IMR-90 (cell line): ENCODE results near the gene RYR2. TPM values are rescaled to one million over a fixed set of nuclear protein-coding genes. Genes with fewer than 3 reads are reported as not detected.

Experiments used
- ATAC-seq: fragments of 200-7000 bp; cut with Tn5 transposase; 2 replicates; pipeline ENCODE4 v1.9.1; 2020; ENCODE audit warnings: low read depth, mild to moderate bottlenecking, moderate library complexity
- BruUV-seq: library from RNA; stranded (reverse); fragments of 400-500 nt; replicated peaks from 2 replicates; lab custom pipeline; 2021; lab: Mats Ljungman, UMichigan
- CTCF ChIA-PET: fragments of 300-600 bp; formaldehyde crosslinking; extraction: SDS; loops from one replicate; lab custom pipeline; 2021; ENCODE audit warnings: antibody characterized with exemption; lab: Yijun Ruan, JAX
- POLR2A ChIA-PET: fragments of 300-600 bp; sonication (Branson Sonifier 250); formaldehyde crosslinking; loops from one replicate; lab custom pipeline; 2022; ENCODE audit warnings: antibody characterized with exemption; ENCODE audit not compliant: unreplicated experiment; lab: Charles Lee
- DNase-seq: peaks from one replicate; pipeline ENCODE4 v3.0.0; 2013
- H2AFZ ChIP-seq: replicated peaks from 2 replicates; pipeline ENCODE3; 2013; ENCODE audit warnings: low read length, mild to moderate bottlenecking; ENCODE audit not compliant: poor library complexity
- H2AK5ac ChIP-seq: 2 replicates; pipeline ENCODE4 v1.6.1; 2013; ENCODE audit warnings: low read depth, low read length, inconsistent platforms
- H2AK9ac ChIP-seq: replicated peaks from 2 replicates; pipeline ENCODE3; 2013; ENCODE audit warnings: mild to moderate bottlenecking, low read depth, low read length, moderate library complexity; ENCODE audit not compliant: poor library complexity
- H2BK120ac ChIP-seq: 2 replicates; pipeline ENCODE4 v1.6.1; 2013; ENCODE audit warnings: low read depth, low read length, inconsistent platforms
- H2BK15ac ChIP-seq: 3 replicates; pipeline ENCODE4 v1.6.1; 2013; ENCODE audit warnings: low read depth, low read length, inconsistent platforms
- H2BK20ac ChIP-seq: 2 replicates; pipeline ENCODE4 v1.6.1; 2013; ENCODE audit warnings: low read depth, mild to moderate bottlenecking, inconsistent platforms, low read length, moderate library complexity
- H2BK5ac ChIP-seq: 2 replicates; pipeline ENCODE4 v1.6.1; 2013; ENCODE audit warnings: mild to moderate bottlenecking, low read depth, low read length, inconsistent platforms; ENCODE audit not compliant: poor library complexity, severe bottlenecking
- H3K14ac ChIP-seq: replicated peaks from 2 replicates; pipeline ENCODE4 v1.6.1; 2013; ENCODE audit warnings: low read depth, low read length, inconsistent platforms
- H3K18ac ChIP-seq: 2 replicates; pipeline ENCODE4 v1.6.1; 2013; ENCODE audit warnings: low read depth, low read length, control low read depth
- H3K23ac ChIP-seq: 2 replicates; pipeline ENCODE4 v1.6.1; 2013; ENCODE audit warnings: low read depth, low read length, inconsistent platforms
- H3K27ac ChIP-seq: 2 replicates; pipeline ENCODE4 v1.5.1; 2013; ENCODE audit warnings: mild to moderate bottlenecking, control low read depth, low read length; ENCODE audit not compliant: insufficient read depth
- H3K27me3 ChIP-seq: 2 replicates; pipeline ENCODE4 v1.6.1; 2013; ENCODE audit warnings: low read length; ENCODE audit not compliant: control insufficient read depth, insufficient read depth
- H3K36me3 ChIP-seq: 2 replicates; pipeline ENCODE4 v1.6.1; 2013; ENCODE audit warnings: low read length, mixed read lengths; ENCODE audit not compliant: control insufficient read depth, insufficient read depth
- H3K4ac ChIP-seq: 2 replicates; pipeline ENCODE4 v1.6.1; 2013; ENCODE audit warnings: low read depth, low read length, inconsistent platforms
- H3K4me1 ChIP-seq: 2 replicates; pipeline ENCODE4 v1.6.1; 2013; ENCODE audit warnings: low read length, mixed read lengths; ENCODE audit not compliant: control insufficient read depth, insufficient read depth
- H3K4me2 ChIP-seq: 2 replicates; pipeline ENCODE4 v1.6.1; 2013; ENCODE audit warnings: low read depth, mild to moderate bottlenecking, control low read depth, low read length, moderate library complexity
- H3K4me3 ChIP-seq: 2 replicates; pipeline ENCODE4 v1.5.1; 2013; ENCODE audit warnings: low read depth, mild to moderate bottlenecking, control low read depth, low read length, moderate library complexity; ENCODE audit not compliant: insufficient read depth
- H3K56ac ChIP-seq: 2 replicates; pipeline ENCODE4 v1.6.1; 2013; ENCODE audit warnings: low read length, inconsistent platforms; ENCODE audit not compliant: insufficient read depth; ENCODE audit errors: extremely low read depth
- H3K79me1 ChIP-seq, 2 experiments: 2 replicates each; pipeline ENCODE4 v1.6.1; 2013; ENCODE audit warnings: low read length in 2 of 2, inconsistent platforms in 1 of 2, low read depth in 1 of 2
- H3K9ac ChIP-seq: 2 replicates; pipeline ENCODE4 v1.6.1; 2013; ENCODE audit warnings: low read depth, low read length, control low read depth
- H3K9me1 ChIP-seq: 2 replicates; pipeline ENCODE4 v1.6.1; 2013; ENCODE audit warnings: low read length, inconsistent platforms; ENCODE audit not compliant: insufficient read depth
- H3K9me3 ChIP-seq: 2 replicates; pipeline ENCODE4 v1.6.1; 2013; ENCODE audit warnings: low read length; ENCODE audit not compliant: control insufficient read depth, insufficient read depth
- H4K20me1 ChIP-seq: 2 replicates; pipeline ENCODE4 v1.6.1; 2013; ENCODE audit warnings: low read length, inconsistent platforms; ENCODE audit not compliant: insufficient read depth
- H4K5ac ChIP-seq: 2 replicates; pipeline ENCODE4 v1.6.1; 2013; ENCODE audit warnings: mild to moderate bottlenecking, low read depth, low read length, control low read depth
- H4K8ac ChIP-seq, 2 experiments: 2 replicates each; pipeline ENCODE4 v1.6.1; 2013; ENCODE audit warnings: low read depth in 2 of 2, low read length in 2 of 2, control low read depth in 1 of 2, inconsistent platforms in 1 of 2
- H4K91ac ChIP-seq: 2 replicates; pipeline ENCODE4 v1.6.1; 2013; ENCODE audit warnings: low read depth, low read length, inconsistent platforms; ENCODE audit not compliant: insufficient read depth
- BHLHE40 ChIP-seq: fragments of 150-350 bp; IDR thresholded peaks from 2 replicates; pipeline ENCODE4 v1.6.1; 2016; ENCODE audit warnings: mild to moderate bottlenecking, low read depth, low read length
- CEBPB ChIP-seq: IDR thresholded peaks from 2 replicates; pipeline ENCODE4 v1.6.1; 2012; ENCODE audit warnings: low read depth, low read length, improper control_type of control experiment
- CHD1 ChIP-seq: IDR thresholded peaks from 2 replicates; pipeline ENCODE4 v1.6.1; 2012; ENCODE audit warnings: low read depth, low read length, improper control_type of control experiment
- CTCF ChIP-seq: conservative IDR thresholded peaks from 2 replicates; pipeline ENCODE4 v1.5.1; 2012; ENCODE audit warnings: mild to moderate bottlenecking, low read depth, low read length, improper control_type of control experiment
- ELK1 ChIP-seq: fragments of 150-350 bp; IDR thresholded peaks from 2 replicates; pipeline ENCODE4 v1.6.1; 2016; ENCODE audit warnings: low read depth, mild to moderate bottlenecking, low read length, moderate library complexity, borderline replicate concordance
- FOS ChIP-seq: fragments of 150-350 bp; IDR thresholded peaks from 2 replicates; pipeline ENCODE4 v1.6.1; 2016; ENCODE audit warnings: low read depth, low read length
- MAFK ChIP-seq: IDR thresholded peaks from 2 replicates; pipeline ENCODE4 v1.6.1; 2012; ENCODE audit warnings: low read depth, low read length, improper control_type of control experiment
- MAZ ChIP-seq: IDR thresholded peaks from 2 replicates; pipeline ENCODE4 v1.6.1; 2012; ENCODE audit warnings: low read depth, mild to moderate bottlenecking, low read length, improper control_type of control experiment, moderate library complexity, borderline replicate concordance
- MXI1 ChIP-seq: IDR thresholded peaks from 2 replicates; pipeline ENCODE4 v1.6.1; 2012; ENCODE audit warnings: low read depth, mild to moderate bottlenecking, low read length, moderate library complexity, borderline replicate concordance
- NFE2L2 ChIP-seq: fragments of 150-350 bp; IDR thresholded peaks from 2 replicates; pipeline ENCODE4 v1.6.1; 2016; ENCODE audit warnings: low read depth, mild to moderate bottlenecking, low read length
- POLR2A ChIP-seq: IDR thresholded peaks from 2 replicates; pipeline ENCODE4 v1.6.1; 2012; ENCODE audit warnings: mild to moderate bottlenecking, low read depth, low read length
- RAD21 ChIP-seq: IDR thresholded peaks from 2 replicates; pipeline ENCODE4 v1.6.1; 2012; ENCODE audit warnings: low read length, improper control_type of control experiment
- RCOR1 ChIP-seq: IDR thresholded peaks from 2 replicates; pipeline ENCODE4 v1.6.1; 2012; ENCODE audit warnings: mild to moderate bottlenecking, low read length, improper control_type of control experiment; ENCODE audit not compliant: insufficient replicate concordance
- RFX5 ChIP-seq: IDR thresholded peaks from 2 replicates; pipeline ENCODE4 v1.8.0; 2012; ENCODE audit warnings: low read depth, mild to moderate bottlenecking, low read length, moderate library complexity
- SMC3 ChIP-seq: fragments of 150-350 bp; IDR thresholded peaks from 2 replicates; pipeline ENCODE4 v1.6.1; 2016; ENCODE audit warnings: low read depth, mild to moderate bottlenecking, antibody characterized with exemption, low read length, moderate library complexity
- USF2 ChIP-seq: fragments of 150-350 bp; IDR thresholded peaks from 2 replicates; pipeline ENCODE4 v1.6.1; 2017; ENCODE audit warnings: mild to moderate bottlenecking, antibody characterized with exemption, low read length, low read depth
- WGBS, 2 experiments: methylation state at CpG; one replicate each; pipeline versions ENCODE4 v1.1.5 to v1.1.7; 2013; ENCODE audit warnings: missing lambda C conversion rate in 2 of 2; ENCODE audit not compliant: insufficient read length in 1 of 2; ENCODE audit errors: extremely low coverage in 2 of 2; 5-methylcytosine and 5-hydroxymethylcytosine counted together
- dilution Hi-C: fragments of 300-500 bp; cut with HindIII; formaldehyde crosslinking; loops from one replicate; pipeline ENCODE4 v1.14.3; 2018; ENCODE audit warnings: low sequenced_read_pairs; ENCODE audit not compliant: unreplicated experiment
- in situ Hi-C: fragments of 300-500 bp; cut with MboI; formaldehyde crosslinking; loops from 3 replicates; pipeline ENCODE4 v1.14.3; 2019; ENCODE audit warnings: low sequenced_read_pairs, inconsistent platforms, mixed read lengths
- intact Hi-C: fragments of 100-400 bp; cut with micrococcal nuclease; formaldehyde crosslinking; loops from 2 replicates; pipeline ENCODE4 v1.10.0; 2022
- polyA plus RNA-seq, 3 experiments: library from polyadenylated mRNA; depleted of rRNA; stranded (reverse); fragments of >200 nt; gene quantifications; 2 replicates each; pipeline ENCODE4 v1.2.3, GENCODE V29; 2012; ENCODE audit warnings: low replicate concordance in 1 of 3
- total RNA-seq: library from RNA; depleted of rRNA; stranded (reverse); fragments of >200 nt; gene quantifications from 2 replicates; pipeline ENCODE4 v1.2.3, GENCODE V29; 2012

The RYR2 gene
- total and polyA plus RNA-seq, 2 of the 4 experiments (the other 2 are of a cell fraction): not detected

- TF ChIP-seq RAD21 (no peak), POLR2A (no peak), MAZ (no peak), USF2 (no peak), BHLHE40 (no peak), FOS (no peak), CEBPB (no peak), ELK1 (no peak), CHD1 (no peak), MXI1 (no peak), RCOR1 (no peak), CTCF (no peak), RFX5 (no peak), NFE2L2 (no peak), SMC3 (no peak), MAFK (no peak)
- 33% methylated on average over 1 of the region's 12 CpGs; no CpG with 5 or more reads in 1 of the 2 experiments for WGBS, 2 experiments
- no peaks in the 10 kb centered on the region for H3K4me1 ChIP-seq
- no peak overlapping the region for H3K4ac ChIP-seq
- H3K23ac ChIP-seq: no peak overlapping the region
- no peak overlapping the region for H2BK120ac ChIP-seq
- BruUV-seq: no TSS peak
- ChIA-PET CTCF (no interaction called here), POLR2A (no interaction called here)
- H3K27ac ChIP-seq: no peak overlapping the region
- H2AK9ac ChIP-seq: no peak overlapping the region
- in situ Hi-C loops: no loop called here
- no peaks in the 10 kb centered on the region for H3K9me1 ChIP-seq
- dilution Hi-C loops: no loop called here
- no peak overlapping the region for H4K91ac ChIP-seq
- H2BK5ac ChIP-seq: no peak overlapping the region
- no peak overlapping the region for H2AK5ac ChIP-seq
- H3K36me3 ChIP-seq: no peaks in the 10 kb centered on the region
- intact Hi-C loops: no loop called here
- H4K20me1 ChIP-seq: no peaks in the 10 kb centered on the region
- H2BK15ac ChIP-seq: no peak overlapping the region
- H3K79me1 ChIP-seq: no peaks in the 10 kb centered on the region
- H2BK20ac ChIP-seq: no peak overlapping the region
- H3K18ac ChIP-seq: no peak overlapping the region
- no peak overlapping the region for H2AFZ ChIP-seq
- no peak overlapping the region for H4K5ac ChIP-seq
- no peak overlapping the region for H3K14ac ChIP-seq
- no peak overlapping the region for H3K56ac ChIP-seq
- ATAC-seq: no peak
- DNase-seq: no peak
- no peak overlapping the region for H3K9ac ChIP-seq
- no peaks in the 10 kb centered on the region for H3K9me3 ChIP-seq
- H3K27me3 ChIP-seq: no peaks in the 10 kb centered on the region
- no peak overlapping the region for H4K8ac ChIP-seq
- no peak overlapping the region for H3K4me2 ChIP-seq
- no peak overlapping the region for H3K4me3 ChIP-seq
Observed at GRCh38 chr1:237756304-237756967, 714.5 kb downstream of the RYR2 start.
